Ishikawa (cell line): Measurements from ENCODE around the gene HOXB7.

ENCODE experiments used
- CEBPB ChIP-seq: IDR thresholded peaks from 2 replicates; pipeline ENCODE4 v1.6.1; 2012
- CREB1 ChIP-seq: IDR thresholded peaks from 2 replicates; pipeline ENCODE4 v1.6.1; 2012; ENCODE audit warnings: low read depth
- EGR1 ChIP-seq: IDR thresholded peaks from 2 replicates; pipeline ENCODE4 v1.6.1; 2012
- EP300 ChIP-seq: IDR thresholded peaks from 2 replicates; pipeline ENCODE4 v1.6.1; 2012; ENCODE audit warnings: borderline replicate concordance
- FOXM1 ChIP-seq: IDR thresholded peaks from 2 replicates; pipeline ENCODE4 v1.6.1; 2012; ENCODE audit warnings: low read depth, borderline replicate concordance
- MAX ChIP-seq: IDR thresholded peaks from 2 replicates; pipeline ENCODE4 v1.6.1; 2012
- NFIC ChIP-seq: IDR thresholded peaks from 2 replicates; pipeline ENCODE4 v1.6.1; 2012
- RAD21 ChIP-seq: IDR thresholded peaks from 2 replicates; pipeline ENCODE4 v1.6.1; 2012; ENCODE audit warnings: low read depth
- REST ChIP-seq: IDR thresholded peaks from 2 replicates; pipeline ENCODE4 v1.6.1; 2012; ENCODE audit warnings: low read depth, mild to moderate bottlenecking
- TAF1 ChIP-seq: IDR thresholded peaks from 2 replicates; pipeline ENCODE4 v1.6.1; 2012; ENCODE audit warnings: low read depth, mild to moderate bottlenecking
- TCF12 ChIP-seq: IDR thresholded peaks from 2 replicates; pipeline ENCODE4 v1.6.1; 2012; ENCODE audit warnings: low read depth
- TEAD4 ChIP-seq: IDR thresholded peaks from 2 replicates; pipeline ENCODE4 v1.6.1; 2012
- USF1 ChIP-seq: IDR thresholded peaks from 2 replicates; pipeline ENCODE4 v1.6.1; 2012
- YY1 ChIP-seq: IDR thresholded peaks from 2 replicates; pipeline ENCODE4 v1.6.1; 2012; ENCODE audit warnings: low read depth
- ZBTB7A ChIP-seq: IDR thresholded peaks from 2 replicates; pipeline ENCODE4 v1.6.1; 2012; ENCODE audit warnings: low read depth

HOXB7 gene

GRCh38 chr17:48583708-48584222 is 27.1 kb downstream of the HOXB7 start:
- TF ChIP-seq NFIC = no peak
- no peak for TF ChIP-seq REST
- TF ChIP-seq CREB1 = no peak
- TF ChIP-seq MAX = no peak
- TF ChIP-seq TEAD4 = no peak

- TF ChIP-seq CREB1 (no peak), RAD21 (no peak), CEBPB (no peak), TAF1 (no peak), EP300 (no peak), FOXM1 (no peak), MAX (no peak), TCF12 (no peak), USF1 (no peak), REST (no peak), TEAD4 (no peak), ZBTB7A (no peak), NFIC (no peak), EGR1 (no peak), YY1 (no peak)
Observed at GRCh38 chr17:48582750-48583069, 28.1 kb downstream of the HOXB7 start.

GRCh38 chr17:48579760-48580554 is 30.9 kb downstream of the HOXB7 start:
- no peak for TF ChIP-seq EGR1
- no peak for TF ChIP-seq TAF1
- no peak for TF ChIP-seq FOXM1
- no peak for TF ChIP-seq USF1
- no peak for TF ChIP-seq CEBPB
- TF ChIP-seq RAD21 = no peak
- no peak for TF ChIP-seq REST
- no peak for TF ChIP-seq NFIC
- TF ChIP-seq TEAD4 = no peak
- TF ChIP-seq MAX = no peak
- TF ChIP-seq CREB1 = no peak
- no peak for TF ChIP-seq ZBTB7A
- no peak for TF ChIP-seq EP300
- no peak for TF ChIP-seq YY1
- TF ChIP-seq TCF12 = no peak

- TF ChIP-seq CEBPB (no peak), USF1 (no peak), EP300 (no peak), ZBTB7A (no peak), CREB1 (no peak), YY1 (no peak), NFIC (no peak), TAF1 (no peak), EGR1 (no peak), RAD21 (no peak), FOXM1 (no peak), REST (no peak), MAX (no peak), TCF12 (no peak), TEAD4 (no peak)
Observed at GRCh38 chr17:48579471-48579759, 31.4 kb downstream of the HOXB7 start.
